GM21723 (cell line): Measurements from ENCODE around the gene RINT1.
"Not testable (repeated sequence)": the region's sequence is repeated elsewhere in the genome, so short reads cannot be mapped to it uniquely, and the experiment has no call there.

Experiments
- ATAC-seq: cut with Tn5 transposase; IDR thresholded peaks from one replicate; pipeline ENCODE4 v1.9.1; 2021; ENCODE audit warnings: mild to moderate bottlenecking, moderate library complexity; ENCODE audit not compliant: unreplicated experiment

Gene RINT1

DNA sequence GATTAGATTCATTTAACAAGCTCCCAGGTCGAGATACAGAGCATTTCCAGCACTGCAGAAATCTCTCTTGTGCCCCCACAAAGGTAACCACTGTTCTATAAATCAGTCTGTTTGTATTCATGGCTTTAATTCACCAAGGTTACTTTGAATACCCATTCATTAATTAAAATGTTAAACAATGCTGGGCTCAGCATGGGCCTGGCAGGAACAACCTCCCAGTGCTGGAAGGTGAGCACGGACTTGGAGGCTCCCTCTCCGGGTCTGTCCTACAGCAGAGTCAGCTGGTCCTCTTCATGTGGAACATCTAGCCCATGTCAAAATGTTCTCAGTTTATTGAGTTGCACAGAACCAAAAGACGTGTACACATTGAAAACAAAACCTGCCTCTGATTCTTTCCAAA lies 64.9 kb downstream of the RINT1 start:
- ATAC-seq: no peak

DNA sequence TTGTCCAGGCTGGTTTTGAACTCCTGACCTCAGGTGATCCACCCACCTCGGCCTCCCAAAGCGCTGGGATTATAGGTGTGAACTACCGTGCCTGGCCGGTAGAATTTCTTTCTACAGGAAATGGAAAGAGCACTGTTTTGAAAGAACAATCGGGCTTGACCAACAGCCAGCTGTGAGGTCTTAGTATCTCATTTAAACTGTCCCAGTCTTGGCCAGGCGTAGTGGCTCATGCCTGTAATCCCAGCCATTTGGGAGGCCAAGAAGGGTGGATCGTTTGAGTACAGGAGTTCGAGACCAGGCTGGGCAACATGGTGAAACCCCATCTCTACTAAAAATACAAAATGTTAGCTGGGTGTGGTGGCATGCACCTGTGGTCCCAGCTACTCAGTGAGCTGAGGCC lies 67.1 kb downstream of the RINT1 start:
- not testable (repeated sequence) for ATAC-seq

DNA sequence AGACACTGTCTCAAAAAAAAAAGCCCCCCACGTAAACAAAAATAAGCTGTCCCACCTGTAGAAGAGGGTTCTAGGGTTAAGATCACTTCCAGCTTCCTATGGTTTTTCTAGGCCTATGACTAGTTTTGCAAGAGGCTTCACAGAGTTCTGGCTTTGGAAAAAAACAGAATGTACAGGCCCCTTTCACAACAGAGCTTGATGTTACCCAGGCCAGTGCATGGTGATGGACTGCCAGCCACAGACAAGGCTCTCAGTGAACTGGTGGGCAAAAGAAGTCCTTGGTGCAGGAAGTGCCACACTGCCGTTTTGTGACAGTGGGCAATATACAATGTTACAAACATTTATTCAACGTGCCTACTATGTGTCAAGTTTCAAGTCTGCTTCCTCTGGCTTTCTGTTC lies 67.5 kb downstream of the RINT1 start:
- no peak for ATAC-seq

DNA sequence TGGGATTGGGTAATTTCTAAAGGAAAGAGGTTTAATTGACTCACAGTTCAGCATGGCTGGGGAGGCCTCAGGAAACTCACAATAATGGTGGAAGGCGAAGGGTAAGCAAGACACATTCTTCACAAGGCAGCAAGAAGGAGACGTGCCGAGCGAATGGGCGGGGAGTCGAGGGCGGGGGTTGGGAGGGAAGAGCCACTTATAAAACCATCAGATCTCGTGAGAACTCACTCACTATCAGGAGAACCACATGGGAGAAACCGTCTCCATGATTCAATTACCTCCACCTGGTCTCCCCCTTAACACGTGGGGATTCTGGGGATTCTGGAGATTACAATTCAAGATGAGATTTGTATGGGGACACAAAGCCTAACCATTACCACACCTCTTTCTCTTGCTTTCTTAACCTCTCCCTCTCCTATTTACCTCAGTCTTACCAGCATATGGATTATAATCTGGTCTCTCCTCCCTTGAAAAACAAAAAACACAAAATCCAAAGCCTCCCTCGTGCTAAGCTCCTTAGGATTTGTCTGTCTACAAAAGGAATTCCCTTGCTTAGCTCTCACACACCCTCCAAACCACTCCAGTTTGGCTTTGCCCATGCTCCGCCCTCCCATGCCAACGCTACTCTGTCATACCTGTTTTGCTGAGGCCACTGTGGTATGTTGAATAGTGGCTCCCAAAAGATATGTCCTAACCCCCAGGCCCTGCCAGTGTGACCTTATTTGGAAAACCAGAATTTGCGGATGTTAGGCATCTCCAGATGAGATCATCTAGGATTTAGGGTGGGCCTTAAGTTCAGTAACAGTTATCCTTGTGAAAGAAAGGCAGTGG lies 68.9 kb downstream of the RINT1 start:
- ATAC-seq: no peak

DNA sequence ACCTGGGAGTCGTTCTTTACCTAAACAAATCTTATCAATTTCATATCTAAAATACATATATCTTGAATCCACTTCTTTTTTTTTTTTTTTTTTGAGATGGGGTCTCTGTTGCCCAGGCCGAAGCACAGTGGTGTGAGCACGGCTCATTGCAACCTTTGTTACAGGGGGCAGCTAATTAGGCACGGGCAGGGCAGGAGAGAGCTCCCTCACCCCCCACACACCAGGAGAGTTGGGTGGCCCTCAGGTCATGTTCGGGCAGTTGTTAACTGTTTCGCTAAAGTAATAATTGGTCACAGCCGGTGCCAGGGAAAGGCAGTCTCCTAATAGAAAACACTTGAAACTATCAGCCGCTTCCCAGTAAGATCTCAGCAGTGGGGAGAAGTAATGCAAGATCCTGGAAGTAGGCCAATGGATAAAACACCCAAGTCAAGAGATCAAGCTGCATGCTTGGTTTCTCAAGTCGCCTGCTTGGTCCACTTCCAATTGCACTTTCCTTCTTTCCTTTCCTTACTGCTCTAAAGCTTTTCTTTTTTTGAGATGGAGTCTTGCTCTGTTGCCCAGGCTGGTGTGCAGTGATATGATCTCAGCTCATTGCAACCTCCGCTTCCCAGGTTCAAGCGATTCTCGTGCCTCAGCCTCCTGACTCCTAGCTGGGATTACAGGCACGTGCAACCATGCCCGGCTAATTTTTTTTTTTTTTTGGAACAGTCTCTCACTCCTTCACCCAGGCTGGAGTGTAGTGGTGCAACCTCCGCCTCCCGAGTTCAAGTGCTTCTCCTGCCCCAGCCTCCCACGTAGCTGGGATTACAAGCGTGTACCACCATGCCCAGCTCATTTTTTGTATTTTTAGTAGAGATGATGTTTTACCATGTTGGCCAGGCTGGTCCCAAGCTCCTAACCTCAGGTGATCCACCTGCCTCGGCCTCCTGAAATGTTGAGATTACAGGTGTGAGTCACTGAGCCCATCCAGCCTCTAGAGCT lies 70.6 kb downstream of the RINT1 start:
- no peak for ATAC-seq

DNA sequence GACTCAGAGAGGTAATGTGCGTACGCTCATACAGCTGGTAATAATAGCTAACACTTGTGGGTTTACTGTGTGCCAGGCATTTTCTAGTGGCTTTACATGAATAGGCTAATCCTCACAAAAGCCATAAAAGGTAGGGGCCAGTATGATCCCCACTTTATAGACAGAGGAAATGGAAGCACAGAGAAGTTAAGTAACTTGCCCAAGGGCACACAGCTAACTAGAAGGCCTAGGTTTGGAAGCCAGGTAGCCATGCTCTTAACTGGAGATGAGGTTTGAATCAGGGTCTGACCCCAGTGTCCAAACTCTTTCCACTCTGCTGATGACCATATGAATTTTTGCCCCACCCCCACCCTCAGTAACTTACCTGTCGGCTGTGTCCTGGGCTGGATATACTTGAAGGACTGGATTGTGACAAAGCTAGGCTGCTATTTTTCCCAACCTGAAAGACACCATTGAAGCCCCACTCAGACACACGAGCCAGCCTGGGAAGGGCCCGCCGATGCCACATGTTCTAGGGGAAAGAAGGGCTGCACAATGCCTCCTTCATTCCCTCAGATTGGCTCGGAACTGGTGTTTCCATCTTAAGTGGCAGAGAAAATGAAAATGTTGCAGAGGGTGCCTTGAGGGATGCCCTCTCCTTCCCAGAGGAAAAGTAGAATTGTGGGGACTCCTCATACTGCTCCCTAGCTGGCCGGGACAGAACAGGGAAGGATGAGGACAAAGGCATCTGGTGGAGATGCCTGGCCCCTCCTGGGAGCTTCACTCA lies 78.3 kb downstream of the RINT1 start:
- ATAC-seq: no peak

DNA sequence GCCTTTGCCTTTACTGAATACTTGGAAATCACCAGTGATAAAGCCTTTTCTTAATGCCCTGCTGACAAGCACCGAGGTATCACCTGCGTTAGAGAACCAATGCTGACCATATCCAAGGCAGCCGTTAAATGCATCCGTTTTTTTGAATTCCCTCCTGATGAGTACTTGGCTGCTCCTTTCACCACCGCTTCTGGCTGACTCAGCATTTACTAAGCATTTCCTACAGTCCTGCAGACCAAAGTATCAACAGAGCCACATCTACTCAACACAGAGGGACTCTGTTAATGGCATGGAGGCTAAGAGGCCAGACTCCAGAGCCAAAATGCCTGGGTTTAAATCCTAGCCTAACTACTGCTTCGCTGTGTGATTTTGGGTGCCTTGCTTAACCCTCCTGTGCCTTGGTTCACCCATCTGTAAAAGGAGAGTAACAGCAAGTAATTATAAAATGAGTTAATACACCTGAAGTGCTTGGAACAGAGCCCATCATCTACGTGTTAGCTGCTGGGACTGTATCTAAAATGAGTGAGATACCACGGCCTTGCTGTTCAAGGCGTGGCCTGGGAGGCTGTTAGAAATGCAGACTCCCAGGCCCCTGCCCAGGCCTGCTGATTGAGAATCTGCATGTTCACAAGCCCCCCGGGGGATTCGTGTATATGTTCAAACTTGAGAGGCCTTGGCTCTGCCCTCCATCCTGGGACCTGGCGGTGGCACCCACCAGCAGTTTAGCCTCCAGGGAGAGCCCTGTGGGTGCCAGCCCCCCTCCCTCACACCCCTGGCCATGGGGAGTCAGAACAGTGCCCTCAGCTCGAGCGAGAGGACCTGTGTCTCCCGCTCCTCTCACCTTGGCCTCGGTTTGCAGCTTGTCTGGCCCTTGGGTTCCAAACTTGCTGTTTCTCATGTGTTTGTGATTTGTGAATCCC lies 80.1 kb downstream of the RINT1 start:
- ATAC-seq: no peak

DNA sequence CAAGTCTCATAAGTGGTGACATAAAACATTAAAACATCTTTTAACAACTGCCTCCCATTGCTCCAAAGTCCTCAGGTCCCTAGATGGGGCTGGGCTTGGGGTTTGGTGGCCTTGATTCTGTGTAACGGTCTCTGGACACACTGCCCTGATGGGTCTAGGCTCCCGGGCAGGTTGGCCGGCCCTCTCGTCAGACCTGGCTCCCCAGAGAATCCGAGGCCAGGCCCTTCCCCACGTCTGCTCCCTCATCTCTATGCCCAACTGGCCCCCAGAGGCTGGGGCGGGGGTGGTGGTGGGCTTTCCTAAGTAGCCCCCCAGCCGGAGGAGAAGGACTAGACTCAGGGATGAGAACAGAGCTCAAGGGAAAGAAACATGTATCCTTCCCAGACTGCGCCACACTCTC lies 80.8 kb downstream of the RINT1 start:
- no peak for ATAC-seq

DNA sequence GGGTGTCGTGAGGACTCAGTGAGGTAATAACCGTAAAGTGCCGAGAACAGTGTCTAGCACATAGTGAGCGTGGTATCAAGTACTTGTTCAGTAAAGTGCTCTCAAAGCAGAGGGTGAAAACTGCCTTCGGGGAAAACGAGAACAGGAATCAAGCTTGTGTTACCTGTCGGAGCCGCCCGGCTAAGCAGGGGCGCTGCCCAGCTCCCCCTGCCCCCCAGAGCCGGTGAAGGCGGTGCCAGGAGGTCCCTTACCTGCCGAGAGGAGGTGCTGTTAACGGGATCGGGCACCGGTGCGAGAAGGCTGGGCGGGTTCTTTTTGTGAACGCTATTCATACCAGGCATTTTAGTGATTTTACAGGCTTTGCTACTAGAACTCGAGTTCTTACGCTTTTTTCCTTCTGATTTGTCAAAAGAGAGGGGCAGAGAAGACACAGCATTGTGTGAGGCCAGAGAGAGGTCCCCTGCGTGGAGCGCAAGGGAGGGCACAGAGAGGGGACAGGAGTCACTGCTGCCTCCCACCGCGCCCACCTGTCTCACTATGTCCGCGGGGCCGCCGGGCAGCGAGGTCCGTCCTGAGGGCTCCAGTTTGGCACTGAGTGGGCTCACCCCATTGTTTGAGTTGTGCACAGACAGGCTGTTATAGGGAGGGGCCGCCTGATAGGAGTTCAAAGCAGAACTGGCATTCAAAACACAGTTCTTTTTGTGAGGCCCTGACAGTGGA lies 81.8 kb downstream of the RINT1 start:
- ATAC-seq: no peak

DNA sequence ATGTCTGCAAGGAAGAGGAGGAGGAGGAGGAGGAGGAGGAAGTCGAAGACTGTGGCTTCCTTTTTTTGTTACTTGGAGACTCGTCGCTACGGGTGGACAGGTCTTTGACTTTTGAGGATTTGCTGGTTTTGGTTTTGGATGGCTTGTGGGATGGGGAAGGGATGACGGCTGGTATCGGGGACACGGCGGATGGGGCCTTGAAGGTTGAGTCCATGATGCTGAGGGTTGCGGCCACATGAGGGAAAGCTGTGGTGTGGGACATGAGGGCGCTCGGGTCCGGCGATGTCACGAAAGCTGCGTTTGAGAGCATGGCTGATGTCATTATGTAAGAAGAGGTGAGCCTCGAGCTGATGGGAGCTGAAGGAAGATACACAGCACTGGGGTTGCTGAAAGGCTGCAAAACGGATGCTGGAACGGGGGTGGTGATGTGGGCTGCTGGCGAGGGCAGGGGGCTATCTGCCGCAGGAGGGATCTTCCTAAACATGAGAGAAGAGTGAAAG lies 82.4 kb downstream of the RINT1 start:
- ATAC-seq: no peak
